Measurements from ENCODE around the gene SELENOO.

Gene SELENOO

DNA sequence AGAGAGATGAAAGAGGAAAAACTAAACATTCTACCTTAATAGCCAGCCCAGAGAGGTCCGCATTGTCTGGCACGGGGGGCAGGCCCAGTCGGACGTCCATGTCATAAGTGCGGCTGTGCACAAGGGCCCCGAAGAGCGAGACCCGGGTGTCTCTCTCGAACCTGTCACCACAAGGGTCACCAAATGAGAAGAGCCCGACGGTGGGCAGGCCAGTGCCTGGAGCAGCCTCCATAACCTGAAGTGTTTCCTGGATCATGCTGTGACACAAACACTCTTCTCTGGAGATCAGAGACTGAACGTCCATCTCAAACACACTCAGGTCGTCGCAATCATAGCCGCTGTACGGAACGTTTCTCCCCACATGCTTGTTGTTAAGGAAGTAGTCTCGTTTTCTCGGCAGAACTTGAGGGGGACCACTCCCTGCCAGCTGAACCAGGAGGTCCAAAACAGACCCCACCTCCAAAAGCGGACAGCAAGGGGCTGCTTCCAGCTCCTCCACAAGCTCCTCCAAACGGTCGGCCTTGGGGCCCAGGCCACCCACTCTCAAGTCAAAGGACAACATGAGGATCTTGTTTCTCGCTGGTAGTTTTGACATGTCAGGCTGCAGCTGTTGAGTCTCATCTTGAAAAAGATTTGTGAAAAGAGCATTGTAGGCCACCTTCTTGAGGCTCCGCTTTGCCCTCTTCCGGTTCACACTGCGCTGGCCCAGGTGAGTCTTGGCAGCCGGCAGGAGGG lies 43.0 kb downstream of the SELENOO start:
- no peak for DNase-seq

DNA sequence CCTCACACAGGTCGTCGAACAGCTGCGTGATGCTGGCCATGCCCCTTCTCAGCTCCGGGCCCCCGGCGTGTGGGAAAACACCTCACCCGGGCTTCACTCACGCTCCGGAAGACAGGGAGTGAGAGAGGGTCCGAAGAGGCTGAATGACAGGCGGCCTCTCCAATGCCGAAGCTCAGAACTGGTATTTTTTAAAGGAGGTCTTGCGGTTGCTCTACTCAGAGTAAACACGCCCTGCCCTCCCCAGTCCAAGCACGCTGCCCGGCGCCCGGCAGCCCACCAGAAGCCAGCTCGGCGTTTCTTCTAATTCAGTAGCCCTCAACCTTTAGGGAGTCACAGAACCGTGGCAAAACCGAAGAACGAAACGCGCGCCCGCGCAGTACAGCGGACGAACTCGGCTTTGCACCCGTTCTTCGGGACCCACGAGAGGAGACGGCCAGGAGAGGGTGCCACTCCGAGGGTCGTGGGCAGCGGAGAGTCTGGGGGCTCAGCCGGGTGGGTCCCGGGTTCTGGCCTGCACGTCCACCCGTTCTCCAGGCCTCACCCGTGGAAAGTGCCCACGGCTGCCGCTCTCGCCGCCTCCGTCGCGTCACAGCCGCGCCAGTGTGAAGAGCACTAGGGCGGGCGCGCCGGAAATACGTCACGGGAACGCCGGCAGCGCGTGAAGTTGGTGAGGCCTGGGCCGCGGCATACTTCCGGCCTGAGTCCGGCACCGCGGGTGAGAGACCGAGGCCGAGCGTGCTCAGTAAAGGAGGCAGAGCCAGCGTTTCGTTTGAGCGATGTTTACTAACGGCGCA lies 43.8 kb downstream of the SELENOO start, which contains the start of gene TUBGCP6:
Gene TUBGCP6, minus strand, starts transcription at position 604 of the 794 bp plus-strand sequence. Its CDS starts 564 bp downstream, at position 40.
- peak; percentile 81 for DNase-seq

DNA sequence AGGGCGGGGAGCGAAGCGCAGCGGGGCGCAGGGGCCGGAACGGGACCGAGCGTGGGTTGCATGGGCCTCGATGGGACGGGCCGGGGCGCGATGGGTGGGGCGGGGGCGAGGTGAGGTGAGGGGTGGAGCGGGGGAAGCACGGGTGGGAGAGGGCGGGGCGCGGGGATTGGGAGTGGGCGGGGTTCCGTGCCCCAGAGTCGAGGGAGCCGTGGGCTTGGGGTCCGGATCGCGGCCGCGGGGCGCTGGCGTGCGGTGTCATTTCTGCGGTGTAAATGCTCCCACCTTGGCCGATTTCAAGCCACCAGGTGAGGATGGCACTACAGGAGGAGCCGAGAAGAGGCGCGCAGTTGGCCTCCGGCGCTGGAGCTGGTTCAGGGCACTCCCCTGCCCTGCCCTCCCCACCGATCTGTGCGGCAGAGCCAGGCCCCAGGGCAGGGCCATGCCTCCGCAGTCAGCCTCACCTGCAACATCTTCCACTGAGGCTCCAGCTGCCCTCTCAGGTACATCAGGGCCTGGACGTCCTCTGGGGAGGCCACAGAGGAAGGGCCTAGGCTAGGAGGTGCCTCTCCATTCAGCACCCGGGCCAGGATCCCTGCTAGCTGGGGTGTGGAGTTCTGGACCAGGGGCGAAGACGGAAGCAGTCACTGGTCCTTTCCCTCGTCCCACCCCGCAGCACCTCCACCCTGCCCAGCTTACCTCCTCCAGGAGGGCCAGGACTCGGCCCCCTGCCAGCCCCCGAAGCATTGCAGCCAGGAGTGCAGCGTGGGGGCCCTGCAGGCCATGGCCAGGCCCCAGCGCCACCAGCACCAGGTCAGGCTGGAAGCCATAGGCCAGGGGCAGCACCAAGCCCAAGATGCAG lies 44.6 kb downstream of the SELENOO start:
- no peak for DNase-seq

DNA sequence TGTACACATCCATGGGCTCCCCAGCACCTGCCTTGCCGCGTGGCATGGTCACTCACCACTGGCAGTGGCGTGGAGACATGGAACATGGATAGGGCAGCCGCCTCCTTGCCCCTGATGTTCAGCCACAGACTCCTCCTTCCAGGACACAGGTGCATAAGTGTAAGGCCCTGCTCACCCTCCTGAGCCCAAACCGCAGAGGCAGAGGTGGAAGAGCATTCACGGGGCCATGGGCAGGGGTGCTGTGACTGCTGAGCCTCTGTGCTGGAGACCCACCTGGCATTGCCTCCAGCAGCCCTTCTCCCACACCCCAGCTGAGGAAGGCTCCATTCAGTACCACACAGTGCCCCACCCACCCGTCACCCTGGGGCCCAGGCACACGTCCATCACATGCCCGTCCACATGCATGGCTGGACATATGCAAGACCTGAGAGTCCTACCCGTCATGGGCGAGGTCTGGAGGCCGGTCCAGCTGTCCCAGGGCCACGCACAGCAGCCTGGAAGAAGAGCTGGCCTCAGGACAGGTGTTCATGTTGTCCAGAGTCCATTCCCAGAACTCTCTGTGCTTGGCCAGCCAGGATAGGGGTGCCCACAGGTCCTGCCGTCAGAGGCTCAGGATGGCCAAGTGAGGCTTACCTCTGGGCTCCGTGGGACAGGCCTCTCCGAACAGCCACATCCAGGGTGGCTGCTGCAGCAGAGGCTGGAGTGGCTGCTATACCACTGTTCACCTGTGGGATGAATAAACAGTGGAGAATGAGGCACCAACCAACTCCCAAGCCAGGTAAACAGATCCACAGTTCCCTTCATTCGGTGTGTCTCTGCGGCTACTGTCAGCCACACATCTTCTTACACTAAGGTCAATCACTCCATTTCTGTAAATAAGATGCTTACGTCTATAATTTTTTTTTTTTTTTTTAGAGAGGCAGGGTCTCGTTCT lies 45.7 kb downstream of the SELENOO start:
- no peak for DNase-seq

DNA sequence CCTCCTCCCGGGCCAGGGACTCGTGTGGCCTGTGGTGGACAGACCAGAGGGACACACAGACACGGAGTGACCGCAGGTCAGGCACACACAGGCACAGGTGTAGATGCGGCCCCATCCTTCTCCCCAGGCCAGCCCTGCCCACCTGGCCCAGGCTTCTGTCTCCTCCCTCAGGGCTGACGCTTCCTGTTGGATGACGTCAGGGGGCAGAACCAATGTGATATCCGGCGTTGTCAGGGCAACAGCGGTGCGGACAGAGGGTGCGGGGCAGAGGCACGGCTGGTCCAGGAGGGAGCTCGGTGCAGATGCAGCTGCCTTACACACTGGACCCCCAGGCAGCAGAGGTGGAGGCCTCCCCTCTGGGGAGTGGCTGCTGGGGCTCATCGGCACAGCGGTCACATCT lies 46.9 kb downstream of the SELENOO start:
- DNase-seq: no peak

DNA sequence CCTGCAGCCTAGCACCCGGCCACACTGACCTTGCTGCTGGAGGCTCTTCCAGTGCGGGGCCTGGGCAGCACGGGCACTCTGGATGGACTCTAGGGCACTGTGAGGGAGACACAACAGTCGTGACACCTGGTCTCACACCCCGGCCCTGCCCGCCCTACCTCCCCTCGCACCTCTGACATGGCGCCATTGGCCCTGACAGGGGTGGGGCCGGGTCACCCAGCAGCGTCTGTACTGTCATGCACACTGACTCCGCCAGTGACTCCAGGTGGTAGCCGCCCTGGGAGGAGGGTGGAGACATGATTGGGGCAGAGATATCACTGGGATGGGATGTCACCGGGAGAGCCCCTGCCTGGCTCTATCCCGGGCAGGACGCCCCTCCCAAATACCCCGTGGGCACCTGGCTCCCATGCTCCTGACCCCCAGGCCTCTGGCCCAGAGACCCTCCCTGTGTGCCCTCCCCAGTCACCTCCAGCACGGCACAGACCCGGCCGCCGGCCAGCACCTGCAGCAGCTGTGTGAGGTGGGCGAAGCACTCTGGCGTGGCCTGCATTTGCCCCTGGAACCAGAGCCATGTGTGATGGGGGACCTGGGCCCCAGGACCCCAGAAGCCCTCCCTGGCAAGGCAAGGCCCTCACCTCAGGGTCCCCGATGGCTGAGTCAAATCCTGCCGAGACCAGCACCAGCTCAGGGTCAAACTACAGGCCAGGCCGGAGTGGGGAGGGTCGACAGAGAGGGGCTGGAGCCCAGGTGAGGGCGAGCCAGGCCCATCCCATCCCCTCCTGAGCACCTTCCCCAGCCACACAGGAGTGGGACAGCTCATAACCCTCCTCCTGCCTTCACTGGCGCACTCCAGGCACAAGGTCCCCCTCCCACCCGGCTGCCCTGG lies 47.6 kb downstream of the SELENOO start:
- DNase-seq: no peak

DNA sequence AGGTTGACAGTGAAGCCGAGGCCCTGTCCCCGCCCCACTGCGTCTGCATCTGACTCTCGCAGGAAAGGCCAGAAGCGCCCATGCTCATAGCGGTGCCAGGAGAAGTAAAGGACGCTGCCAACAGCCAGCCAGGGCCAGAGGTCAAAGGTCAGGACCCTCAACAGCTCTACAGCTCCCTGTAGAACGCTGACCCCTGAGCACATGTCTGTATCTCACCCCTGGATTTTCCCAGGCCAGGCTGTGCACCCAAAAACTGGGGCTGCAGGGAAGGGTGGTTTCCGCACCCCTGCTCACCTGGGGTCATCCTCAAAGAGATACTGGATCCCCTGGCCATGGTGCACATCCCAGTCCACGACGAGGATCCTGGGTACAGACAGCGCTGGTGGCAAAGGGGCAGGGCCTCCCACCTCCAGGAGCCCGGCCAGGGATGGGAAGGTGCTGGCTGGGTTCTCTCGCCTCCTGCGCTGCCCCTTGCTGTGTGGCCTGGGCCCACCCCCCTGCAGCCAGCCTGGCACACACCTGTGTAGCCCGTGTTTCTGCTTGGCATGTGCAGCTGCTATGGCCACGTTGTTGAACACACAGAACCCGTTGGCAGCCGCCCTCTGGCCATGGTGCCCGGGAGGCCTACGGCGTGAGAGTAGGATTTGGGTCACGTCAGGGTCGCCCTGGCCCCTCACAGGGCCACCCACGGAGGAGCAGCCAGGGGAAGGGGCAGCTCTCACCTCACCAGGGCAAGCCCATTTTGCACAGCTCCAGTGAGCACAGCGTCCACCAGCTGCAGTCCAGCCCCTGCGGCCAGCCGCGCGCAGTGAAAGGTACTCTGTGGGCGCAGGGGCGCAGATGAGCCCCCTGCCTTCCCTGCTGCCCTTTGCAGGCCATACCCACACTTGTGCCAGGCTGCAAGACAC lies 48.8 kb downstream of the SELENOO start:
- no peak for DNase-seq

DNA sequence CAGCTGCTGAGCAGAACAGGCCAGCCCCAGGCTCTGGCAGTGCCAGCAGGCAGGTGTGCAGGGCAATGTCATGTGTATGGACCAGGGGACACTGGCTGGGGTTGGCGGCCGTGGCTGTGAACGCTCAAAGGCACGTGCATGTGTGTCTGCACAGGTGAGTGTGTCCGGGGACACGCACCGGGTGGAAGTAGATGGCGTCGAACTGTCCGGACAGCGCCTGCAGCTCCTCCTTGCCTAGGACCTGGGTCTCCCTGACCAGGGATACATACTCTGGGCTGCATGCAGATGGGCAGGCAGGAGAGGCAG lies 49.4 kb downstream of the SELENOO start:
- DNase-seq: no peak

DNA sequence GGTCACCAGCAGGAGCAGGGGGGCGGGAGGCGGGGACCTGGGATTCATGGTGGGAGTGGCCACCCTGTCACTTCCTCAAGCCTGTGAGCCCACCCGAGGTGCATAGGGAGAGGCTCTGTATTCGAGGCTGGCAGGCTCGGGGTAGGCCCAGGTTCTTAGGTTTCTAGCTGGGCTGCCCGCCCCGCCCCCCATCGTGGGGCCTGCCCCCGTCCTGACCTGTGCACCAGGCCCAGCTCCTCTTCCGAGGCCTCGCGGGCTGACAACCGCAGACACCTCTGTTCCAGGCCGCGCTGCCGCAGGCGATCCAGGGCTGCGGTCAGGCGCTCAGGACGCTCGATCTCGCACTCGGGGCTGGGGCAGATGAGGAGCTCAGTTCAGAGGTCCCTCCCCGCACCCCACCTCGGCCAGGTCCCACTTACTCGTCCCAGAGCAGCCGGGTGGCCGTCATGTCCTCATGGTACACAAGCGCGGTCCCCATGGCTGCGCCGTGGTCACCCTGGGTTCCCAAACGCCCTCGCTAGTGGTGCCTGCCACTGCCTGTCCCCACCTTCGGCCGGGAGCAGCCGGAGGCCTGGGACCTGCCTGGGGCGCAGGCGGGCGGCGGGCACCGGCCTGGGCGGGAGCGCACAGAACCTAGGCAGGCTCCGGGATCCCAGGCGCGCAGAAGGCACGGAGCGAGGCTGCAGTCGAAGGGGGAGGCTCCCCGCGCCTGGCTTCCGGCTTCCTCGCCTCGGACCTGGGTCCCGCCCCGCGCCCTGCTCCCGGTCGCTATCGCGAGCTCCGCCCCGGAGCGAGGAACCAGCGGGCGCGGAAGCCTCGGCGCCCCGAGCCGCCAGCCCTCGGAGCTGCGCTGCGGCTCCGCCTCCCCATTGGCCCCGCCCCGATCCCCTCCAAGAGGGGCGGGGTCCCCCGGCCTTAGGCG lies 50.0 kb downstream of the SELENOO start, which contains the start of gene HDAC10:
Gene HDAC10, minus strand, starts transcription at position 711 of the 922 bp plus-strand sequence. Its CDS starts 233 bp downstream, at position 478.
- peak; percentile 81 for DNase-seq

DNA sequence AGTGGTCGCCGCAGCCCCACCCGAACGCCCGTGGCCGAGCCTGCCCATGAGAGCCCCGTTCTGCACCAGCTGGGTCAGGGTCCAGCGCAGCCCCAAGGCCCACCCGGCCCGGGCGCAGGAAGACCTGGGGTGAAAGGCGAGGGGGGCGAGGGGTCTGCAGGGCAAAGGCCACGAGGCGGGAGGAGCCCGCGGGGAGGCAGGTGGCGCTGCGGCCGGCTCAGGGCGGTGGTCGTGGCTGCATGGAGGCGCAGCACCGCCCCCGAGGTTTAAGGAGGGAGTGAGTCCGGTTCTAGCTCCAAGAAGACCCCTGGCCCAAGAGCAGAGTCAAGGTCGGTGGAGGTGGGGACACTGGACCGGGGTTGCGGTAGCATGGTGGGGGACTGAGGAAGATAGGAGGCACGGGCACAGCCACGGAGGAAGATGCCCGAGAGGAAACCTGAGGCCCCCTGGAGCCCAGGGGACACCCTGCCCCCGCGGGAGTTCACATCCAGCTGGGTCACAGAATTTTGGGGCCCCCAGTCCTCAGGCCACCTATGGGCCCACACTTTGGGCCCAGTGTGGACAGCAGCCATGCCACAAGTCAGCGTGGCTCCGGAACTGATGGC lies 50.8 kb downstream of the SELENOO start:
- DNase-seq: no peak

DNA sequence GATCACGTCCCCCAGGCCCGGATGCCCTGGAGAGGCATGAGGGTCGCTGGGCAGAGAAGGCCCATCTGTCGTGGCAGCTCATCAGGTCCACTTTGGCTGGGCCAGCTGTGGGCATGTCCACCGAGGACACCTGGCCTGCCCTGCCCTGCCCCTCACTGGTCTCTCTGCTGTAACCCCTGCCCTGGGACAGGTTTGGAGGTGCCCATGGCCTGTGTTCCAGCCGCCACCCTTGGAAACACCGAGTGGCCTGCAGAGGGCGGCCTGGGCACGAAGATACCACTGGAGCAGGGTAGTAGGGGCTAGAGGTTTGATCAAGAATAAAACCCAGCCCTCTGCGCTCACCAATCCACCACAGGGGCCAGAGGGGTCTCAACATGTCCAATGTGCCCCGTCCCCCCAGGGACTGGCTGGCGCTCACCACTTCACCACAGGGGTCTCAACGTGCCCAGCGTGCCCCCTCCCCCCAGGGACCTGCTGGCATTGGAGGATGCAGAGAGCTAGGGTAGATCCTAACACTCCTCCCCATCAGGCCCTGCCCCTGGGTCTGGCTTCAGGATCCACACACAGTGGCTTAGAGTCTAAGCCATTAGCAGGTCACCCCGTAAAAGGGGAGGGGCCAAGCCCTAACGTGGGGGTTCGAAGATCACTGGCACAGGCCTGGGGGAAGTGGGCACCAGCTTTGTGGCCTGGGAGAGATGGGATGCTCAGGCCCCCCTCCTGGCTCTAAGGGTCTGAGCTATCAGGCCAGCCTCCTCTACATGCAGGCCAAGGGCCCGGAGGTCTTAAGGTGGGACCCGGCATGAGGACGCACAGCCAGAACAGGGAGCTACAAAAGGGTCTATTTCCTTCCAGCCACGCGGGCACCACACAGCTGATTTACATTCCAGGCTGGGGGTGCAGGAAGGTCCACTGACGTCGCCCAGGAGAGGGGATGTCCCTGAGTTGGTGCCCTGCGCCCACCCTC lies 51.6 kb downstream of the SELENOO start:
- peak; percentile 59 for DNase-seq

DNA sequence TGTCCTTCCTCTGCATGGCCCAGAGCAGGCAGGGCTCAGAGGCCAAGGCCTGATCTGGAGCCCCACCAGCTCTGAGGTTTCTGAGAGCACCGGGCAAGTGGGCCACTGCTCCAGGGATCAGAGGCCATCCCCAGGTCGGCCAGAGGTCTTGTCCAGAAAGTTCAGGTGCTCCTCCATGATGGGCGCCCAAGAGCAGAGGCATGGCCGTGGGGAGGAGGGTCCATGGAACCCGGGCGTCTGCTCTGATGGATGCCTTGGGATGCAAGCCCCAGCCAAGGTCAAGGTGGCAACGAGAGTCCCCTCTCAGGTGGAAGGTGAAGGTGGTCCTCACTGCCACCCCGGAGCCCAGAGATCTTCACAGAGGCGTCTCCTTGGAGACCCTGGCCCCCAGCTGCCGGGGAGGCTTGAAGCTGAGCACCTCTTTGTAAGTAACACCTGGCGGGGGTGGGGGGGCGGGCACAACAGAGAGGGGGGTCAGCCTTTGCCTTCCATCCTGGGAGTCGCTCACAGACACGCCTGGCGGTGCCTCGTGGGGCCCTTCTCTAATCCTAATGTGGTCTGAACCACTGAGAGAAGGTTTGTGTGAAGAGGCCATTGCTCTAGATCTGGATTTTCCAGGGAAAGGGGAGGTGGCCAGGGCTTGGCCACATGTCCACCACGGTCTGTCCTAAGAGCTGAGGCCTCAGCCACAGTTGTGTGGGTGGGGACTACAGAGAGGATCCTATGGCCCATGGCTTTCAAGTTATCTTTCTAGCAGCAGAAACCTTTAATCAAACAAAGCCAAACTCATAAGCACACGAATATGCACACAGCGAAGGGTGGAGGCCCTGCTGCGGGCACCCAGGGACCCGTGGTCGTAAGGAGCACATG lies 52.5 kb downstream of the SELENOO start:
- no peak for DNase-seq

DNA sequence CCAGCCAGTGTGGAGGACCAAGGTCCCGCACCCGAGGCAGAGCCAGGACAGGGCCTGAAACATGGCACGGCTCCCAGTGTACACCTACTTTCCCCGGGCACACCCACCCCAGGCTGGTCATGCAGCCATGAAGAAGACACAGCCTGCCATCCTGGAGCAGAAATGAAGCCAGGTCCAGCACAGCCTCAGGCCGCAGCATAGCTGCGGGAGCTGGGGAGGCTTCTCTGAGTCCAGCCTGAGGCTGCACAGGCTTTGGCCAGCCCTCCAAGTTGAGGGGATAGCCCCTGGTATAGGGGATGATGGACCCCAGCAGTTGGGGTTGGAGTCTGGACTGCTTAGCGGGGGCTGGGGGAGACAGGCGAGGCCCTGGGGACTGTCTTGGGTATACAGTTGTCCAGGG lies 53.1 kb downstream of the SELENOO start:
- no peak for DNase-seq

DNA sequence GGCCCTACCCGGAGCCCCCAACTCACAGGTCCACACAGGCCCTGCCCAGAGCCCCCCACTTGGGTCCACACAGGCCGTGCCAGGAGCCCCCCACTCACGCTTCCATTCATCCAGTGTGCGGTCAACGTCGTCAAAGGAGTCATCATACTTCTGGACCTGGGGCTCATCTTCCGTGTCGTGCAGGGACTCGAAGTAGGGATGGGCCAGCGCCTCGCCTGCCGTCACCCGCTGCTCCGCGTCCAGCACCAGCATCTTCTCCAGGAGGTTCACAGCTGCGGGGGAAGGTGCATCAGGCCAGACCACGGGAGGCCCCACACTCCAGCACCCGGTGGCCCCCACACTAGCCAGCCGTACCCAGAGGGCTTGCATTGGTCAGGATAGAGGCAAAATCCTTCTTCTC lies 54.3 kb downstream of the SELENOO start:
- no peak for DNase-seq

DNA sequence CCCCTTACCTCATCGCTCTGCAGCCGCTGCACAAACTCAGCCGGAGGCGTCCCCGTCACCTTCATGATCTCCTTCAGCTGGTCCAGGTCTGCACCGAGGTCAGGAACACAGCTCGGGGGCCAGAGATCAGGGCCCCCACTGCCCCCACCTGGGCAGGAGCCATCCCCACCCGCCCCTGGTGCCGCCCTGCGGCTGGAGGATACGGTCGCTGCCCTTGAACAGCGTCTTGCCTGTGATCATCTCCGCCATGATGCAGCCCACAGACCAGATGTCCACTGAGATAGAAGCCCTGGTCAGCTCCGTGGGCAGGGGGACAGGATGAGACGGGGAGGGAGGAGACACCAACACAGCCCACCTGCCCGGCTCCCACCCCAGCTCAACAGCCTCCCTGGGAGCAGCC lies 54.8 kb downstream of the SELENOO start:
- DNase-seq: no peak

DNA sequence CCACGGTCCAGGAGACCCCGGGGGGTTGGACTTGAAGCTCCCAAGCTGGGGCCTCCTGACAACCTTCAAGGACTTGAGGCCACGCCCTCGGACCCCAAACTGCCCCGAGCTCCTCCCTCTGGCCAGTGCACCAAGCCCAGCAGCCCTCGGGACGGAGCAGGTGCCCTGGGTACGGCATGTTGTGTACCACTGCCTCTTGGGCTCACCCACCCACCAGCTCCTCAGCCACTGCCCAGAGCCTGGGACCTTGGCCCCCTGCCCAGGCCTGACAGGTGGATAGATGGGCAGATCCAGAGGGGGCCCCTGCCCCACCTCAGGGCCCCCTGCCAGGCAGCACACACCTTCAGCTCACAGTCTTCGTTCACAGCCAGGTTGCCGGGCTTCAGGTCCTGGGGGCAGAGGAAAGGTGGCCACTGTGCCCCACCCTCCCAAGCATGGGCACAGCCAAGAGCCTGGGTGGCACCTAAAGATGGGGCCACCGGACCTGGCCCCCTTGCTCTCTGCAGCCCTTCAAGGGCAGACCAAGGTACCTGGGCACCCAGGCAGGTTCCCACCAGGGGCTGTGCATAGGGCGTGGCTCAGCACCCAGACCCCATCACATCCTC lies 55.5 kb downstream of the SELENOO start:
- DNase-seq: no peak
